ENCODE measurements around the gene HSPE1.

- TF ChIP-seq CTCF (IDR thresholded peaks at IDR 0.05) (no peak), POLR2A (IDR thresholded peaks at IDR 0.05) (no peak)
These were observed 39.6 kb downstream of the HSPE1 start for GRCh38 chr2:197539734-197540133.
